Measurements from ENCODE around the gene ANKRD40. TPM values are rescaled to one million over a fixed set of nuclear protein-coding genes. Genes with fewer than 3 reads are reported as not detected.

ANKRD40 gene
- total RNA-seq, 1 donor: 59.6 TPM

GRCh38 chr17:50649042-50649908, 58.4 kb downstream of the ANKRD40 start:
- no peak overlapping the region for H3K4me3 ChIP-seq (ENCODE audit: low read depth, low read length)
- no peak for TF ChIP-seq CTCF (IDR thresholded peaks at IDR 0.05; ENCODE audit: insufficient read depth, low read depth, low read length)
- DNase-seq (ENCODE audit: low read depth): no peak

- TF ChIP-seq CTCF (IDR thresholded peaks at IDR 0.05; ENCODE audit: insufficient read depth, low read depth, low read length): no peak
- H3K4me3 ChIP-seq (ENCODE audit: low read depth, low read length): no peak overlapping the region
- no peak for DNase-seq (ENCODE audit: low read depth)
Measured at GRCh38 chr17:50647187-50647586, 60.5 kb downstream of the ANKRD40 start.

- DNase-seq (ENCODE audit: low read depth): no peak
- TF ChIP-seq CTCF (IDR thresholded peaks at IDR 0.05; ENCODE audit: insufficient read depth, low read depth, low read length): no peak
Measured at GRCh38 chr17:50645748-50646682, 61.7 kb downstream of the ANKRD40 start.

More at GRCh38 chr17:50645748-50646682, 61.7 kb downstream of the ANKRD40 start:
- no peak overlapping the region for H3K4me3 ChIP-seq (ENCODE audit: low read depth, low read length)

Small RNA genes within 50 kb of the gene (small RNA-seq; reads per million reads assigned to genes)
- not detected for gene RF00019

Other genes starting within 250 kb of the ANKRD40 start
- gene CHAD, start 239.0 kb downstream of the ANKRD40 start, total RNA-seq: not detected in 2 replicates
- gene RSAD1, start 229.1 kb downstream of the ANKRD40 start, total RNA-seq: 16.8 and 25.4 TPM in 2 replicates
- 0.64 and 0.86 TPM in 2 replicates for gene MYCBPAP, start 199.5 kb downstream of the ANKRD40 start, total RNA-seq
- under 0.01 TPM in 1 of 2 replicates, not detected in the other for gene EPN3, start 175.2 kb downstream of the ANKRD40 start, total RNA-seq
- gene SPATA20, start 160.7 kb downstream of the ANKRD40 start, total RNA-seq: 102 and 109 TPM in 2 replicates
- gene CACNA1G, start 147.2 kb downstream of the ANKRD40 start, total RNA-seq: under 0.01 and 0.43 TPM in 2 replicates
- 14.5 and 39.3 TPM in 2 replicates for gene ABCC3, start 73.0 kb downstream of the ANKRD40 start, total RNA-seq
- gene LUC7L3, start 11.7 kb upstream of the ANKRD40 start, total RNA-seq: 26.7 and 31.5 TPM in 2 replicates
- not detected in 2 replicates for gene ANKRD40CL, start 59.6 kb upstream of the ANKRD40 start, total RNA-seq
- gene WFIKKN2, start 127.7 kb upstream of the ANKRD40 start, total RNA-seq: under 0.01 TPM in 2 replicates
- 13.5 and 18.6 TPM in 2 replicates for gene TOB1, start 158.4 kb upstream of the ANKRD40 start, total RNA-seq